Testis (tissue), 2 donors: ENCODE results near the gene TM2D1.

Experiments
- POLR2A ChIP-seq: fragments of 450-650 bp; IDR thresholded peaks from one replicate; pipeline ENCODE4 v1.6.1; 2017; ENCODE audit warnings: antibody characterized with exemption, mild to moderate bottlenecking, moderate library complexity
- TF ChIP-seq, protein P1 (sequence below), 3 experiments: fragments of 450-650 bp in 2 of 3; fragments of 200-600 bp in 1 of 3; sonication (generic) in 1 of 3; IDR thresholded peaks; one replicate each; pipeline ENCODE4 v1.5.1; 2016 to 2019; ENCODE audit warnings: antibody characterized with exemption in 3 of 3, mild to moderate bottlenecking in 2 of 3, moderate library complexity in 1 of 3

GRCh38 chr1:61654067-61654466, 70.9 kb downstream of the TM2D1 start:
- TF ChIP-seq POLR2A: no peak
- TF ChIP-seq, protein P1, sequence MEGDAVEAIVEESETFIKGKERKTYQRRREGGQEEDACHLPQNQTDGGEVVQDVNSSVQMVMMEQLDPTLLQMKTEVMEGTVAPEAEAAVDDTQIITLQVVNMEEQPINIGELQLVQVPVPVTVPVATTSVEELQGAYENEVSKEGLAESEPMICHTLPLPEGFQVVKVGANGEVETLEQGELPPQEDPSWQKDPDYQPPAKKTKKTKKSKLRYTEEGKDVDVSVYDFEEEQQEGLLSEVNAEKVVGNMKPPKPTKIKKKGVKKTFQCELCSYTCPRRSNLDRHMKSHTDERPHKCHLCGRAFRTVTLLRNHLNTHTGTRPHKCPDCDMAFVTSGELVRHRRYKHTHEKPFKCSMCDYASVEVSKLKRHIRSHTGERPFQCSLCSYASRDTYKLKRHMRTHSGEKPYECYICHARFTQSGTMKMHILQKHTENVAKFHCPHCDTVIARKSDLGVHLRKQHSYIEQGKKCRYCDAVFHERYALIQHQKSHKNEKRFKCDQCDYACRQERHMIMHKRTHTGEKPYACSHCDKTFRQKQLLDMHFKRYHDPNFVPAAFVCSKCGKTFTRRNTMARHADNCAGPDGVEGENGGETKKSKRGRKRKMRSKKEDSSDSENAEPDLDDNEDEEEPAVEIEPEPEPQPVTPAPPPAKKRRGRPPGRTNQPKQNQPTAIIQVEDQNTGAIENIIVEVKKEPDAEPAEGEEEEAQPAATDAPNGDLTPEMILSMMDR (IDR thresholded peaks at IDR 0.05): no peak
